Forelimb muscle (tissue), 1 donor: ENCODE measurements around the gene ZBTB48. TPM values are rescaled to one million over a fixed set of nuclear protein-coding genes. Genes with fewer than 3 reads are reported as not detected.
"Not testable (repeated sequence)": the region's sequence is repeated elsewhere in the genome, so short reads cannot be mapped to it uniquely, and the experiment has no call there.

Experiments
- DNase-seq: peaks from one replicate; pipeline ENCODE4 v3.0.0-alpha.2; 2013; ENCODE audit warnings: low read depth
- polyA plus RNA-seq: library from polyadenylated mRNA; unstranded; fragments of 120-200 nt; gene quantifications from one replicate; pipeline ENCODE4 v1.2.1, GENCODE V29; 2013; ENCODE audit not compliant: insufficient read length

Gene ZBTB48
- polyA plus RNA-seq, 1 donor = 23.8 TPM

DNA sequence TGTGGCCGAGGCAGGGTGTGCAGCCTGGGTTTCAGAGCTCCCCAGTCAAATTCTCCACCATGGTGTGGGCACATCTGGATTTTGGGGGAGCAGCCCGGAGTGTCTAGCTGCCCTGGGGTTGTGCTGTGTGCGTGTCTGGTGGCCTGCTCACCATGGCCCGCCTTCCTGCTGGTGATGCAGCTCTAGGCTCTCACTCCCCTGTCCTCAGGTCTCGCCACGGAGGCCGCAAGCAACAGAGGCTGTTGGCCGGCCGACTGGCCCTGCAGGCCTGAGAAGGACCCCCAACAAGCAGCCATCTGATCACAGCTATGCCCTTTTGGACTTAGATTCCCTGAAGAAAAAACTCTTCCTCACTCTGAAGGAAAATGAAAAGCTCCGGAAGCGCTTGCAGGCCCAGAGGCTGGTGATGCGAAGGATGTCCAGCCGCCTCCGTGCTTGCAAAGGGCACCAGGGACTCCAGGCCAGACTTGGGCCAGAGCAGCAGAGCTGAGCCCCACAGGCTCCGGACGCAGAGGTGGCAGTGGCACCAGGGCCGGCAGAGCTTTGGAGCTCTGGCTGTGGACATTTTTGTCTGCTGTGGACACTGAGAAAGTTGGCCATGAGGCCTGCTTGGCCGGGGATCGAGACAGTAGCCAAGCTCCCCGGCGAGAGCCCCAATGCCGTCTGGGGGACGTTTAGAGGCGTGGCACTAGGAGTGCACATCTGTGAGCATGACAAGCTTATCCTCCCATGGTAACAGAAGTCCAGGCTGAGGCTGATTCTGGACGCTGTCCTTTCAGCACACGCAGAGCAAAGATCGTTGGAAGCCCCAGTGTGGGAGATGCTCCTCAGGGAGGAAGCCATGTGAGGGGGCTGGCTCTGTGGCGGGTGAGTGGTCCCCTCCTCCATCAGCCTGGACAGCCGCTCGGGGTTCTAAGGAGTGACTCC is 53.1 kb downstream of the ZBTB48 start:
- DNase-seq = no peak

DNA sequence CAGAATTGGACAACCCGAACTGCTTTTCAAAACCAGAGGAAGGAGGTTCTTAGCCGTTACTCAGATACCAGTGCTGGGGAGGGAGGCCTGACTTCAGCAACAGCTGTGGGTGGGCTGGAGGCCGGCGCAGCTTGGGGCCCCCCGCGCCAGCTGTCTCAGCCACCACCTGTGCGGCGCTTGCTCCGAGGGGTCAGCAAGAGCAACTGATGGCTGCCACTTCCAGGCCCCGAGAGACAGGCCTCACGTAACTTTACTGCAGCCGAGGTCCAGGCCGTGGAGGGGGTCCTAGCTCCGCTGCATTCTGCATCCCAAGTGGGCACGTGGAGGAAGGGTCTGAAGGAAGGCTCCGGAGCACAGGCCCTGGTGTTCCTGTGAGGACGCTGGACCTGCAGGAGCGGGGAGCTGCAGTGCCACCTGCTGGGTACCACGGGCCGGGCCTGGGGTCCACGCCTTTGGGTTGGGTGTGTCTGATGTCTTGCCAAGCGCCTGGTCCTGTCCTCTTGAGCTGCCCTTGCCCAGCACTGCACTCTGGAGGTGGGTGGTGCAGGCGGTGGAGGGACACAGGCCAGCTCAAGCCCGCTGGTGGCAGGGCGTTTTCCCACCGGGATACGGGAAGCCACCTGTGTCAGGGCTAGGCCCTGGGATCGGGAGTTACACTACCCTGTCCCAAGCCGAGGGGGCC is 54.7 kb downstream of the ZBTB48 start:
- no peak for DNase-seq

DNA sequence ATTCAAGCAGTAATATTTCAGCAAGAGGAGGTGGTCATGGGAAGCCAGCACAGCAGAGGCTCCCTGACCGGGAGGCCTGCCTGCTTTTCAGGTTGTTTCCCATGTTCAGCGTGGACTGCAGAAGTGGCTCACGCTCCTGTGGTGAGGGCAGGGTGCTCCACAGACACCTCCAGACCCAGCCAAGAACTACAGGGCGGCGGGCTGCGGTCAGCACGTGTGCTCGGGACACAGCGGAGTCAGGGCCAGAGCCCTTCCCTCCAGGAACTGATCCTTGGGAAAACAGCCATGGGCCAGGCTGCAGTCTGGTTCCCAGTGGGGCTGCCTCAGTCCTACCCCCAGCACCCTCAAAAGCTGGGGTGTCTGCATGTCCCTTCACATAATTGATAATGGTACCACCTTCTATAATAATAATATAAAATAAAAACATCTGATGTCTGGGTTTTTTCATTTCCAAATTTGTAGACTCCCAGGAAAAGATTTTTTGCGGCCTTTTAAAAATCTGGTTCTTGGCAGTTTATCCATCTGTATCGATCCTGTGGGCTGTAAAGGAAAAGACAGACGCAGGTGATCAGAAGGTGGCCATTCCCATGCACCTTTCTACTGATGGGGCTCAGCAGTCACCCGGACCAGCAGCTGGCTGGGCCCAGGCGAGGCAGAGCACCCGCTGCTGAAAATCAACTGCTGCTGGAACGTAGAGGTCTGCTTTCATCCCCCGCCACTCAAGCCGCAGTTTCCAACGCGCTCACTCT is 55.5 kb downstream of the ZBTB48 start:
- no peak for DNase-seq

GRCh38 chr1:6635910-6636760 is 56.3 kb downstream of the ZBTB48 start:
- DNase-seq = no peak

GRCh38 chr1:6636778-6637177 is 57.0 kb downstream of the ZBTB48 start:
- not testable (repeated sequence) for DNase-seq

DNA sequence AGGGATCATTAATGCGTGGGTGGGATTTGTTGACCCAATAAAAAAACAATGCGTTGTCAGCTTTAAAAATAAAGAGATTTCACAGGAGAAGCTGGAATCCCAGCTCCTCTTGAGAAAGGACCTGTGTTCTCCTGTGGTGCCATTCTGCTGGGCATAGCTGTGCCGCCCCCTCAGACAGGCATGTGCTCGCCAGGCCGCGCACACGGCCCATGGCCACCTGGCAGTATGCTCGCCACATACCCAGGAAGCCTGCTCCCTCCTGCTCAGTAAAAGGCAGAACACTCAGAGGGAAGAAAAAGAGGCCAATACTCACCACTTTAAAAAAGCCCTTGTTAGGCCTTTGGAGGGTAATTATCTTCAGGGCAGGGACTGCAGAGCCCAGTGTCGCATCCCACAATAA is 58.0 kb downstream of the ZBTB48 start:
- no peak for DNase-seq

- peak; percentile 40 for DNase-seq
These were observed 58.4 kb downstream of the ZBTB48 start for GRCh38 chr1:6638226-6638625.

Other genes starting within 250 kb of the ZBTB48 start
- gene ACOT7, start 186.2 kb upstream of the ZBTB48 start, polyA plus RNA-seq = 13.4 TPM
- not detected for gene HES2, start 160.1 kb upstream of the ZBTB48 start, polyA plus RNA-seq
- gene ESPN, start 155.2 kb upstream of the ZBTB48 start, polyA plus RNA-seq = 3.0 TPM
- 10.4 TPM for gene TNFRSF25, start 113.8 kb upstream of the ZBTB48 start, polyA plus RNA-seq
- 10.6 TPM for gene PLEKHG5, start 88.3 kb upstream of the ZBTB48 start, polyA plus RNA-seq
- gene NOL9, start 25.5 kb upstream of the ZBTB48 start, polyA plus RNA-seq = 13.6 TPM
- 5.5 TPM for gene TAS1R1, start 24.7 kb upstream of the ZBTB48 start, polyA plus RNA-seq
- 41.1 TPM for gene KLHL21, start 22.9 kb downstream of the ZBTB48 start, polyA plus RNA-seq
- gene PHF13, start 33.7 kb downstream of the ZBTB48 start, polyA plus RNA-seq = 18.4 TPM
- gene THAP3, start 44.9 kb downstream of the ZBTB48 start, polyA plus RNA-seq = 16.8 TPM
- 35.0 TPM for gene DNAJC11, start 121.8 kb downstream of the ZBTB48 start, polyA plus RNA-seq
- gene CAMTA1, start 205.5 kb downstream of the ZBTB48 start, polyA plus RNA-seq = 43.5 TPM